DOHH2 (cell line): ENCODE results near the gene CST6.

Experiments
- CTCF ChIP-seq: fragments of 200-600 bp; sonication (generic); IDR thresholded peaks from one replicate; pipeline ENCODE4 v1.5.1; 2014; ENCODE audit warnings: antibody characterized with exemption, mild to moderate bottlenecking, low read depth, low read length; ENCODE audit not compliant: poor library complexity, severe bottlenecking
- EZH2phosphoT487 ChIP-seq: fragments of 200-600 bp; sonication (generic); IDR thresholded peaks from 2 replicates; pipeline ENCODE4 v1.6.1; 2017; ENCODE audit warnings: borderline replicate concordance, mild to moderate bottlenecking, antibody characterized with exemption, low read length, moderate library complexity, mixed read lengths

- TF ChIP-seq CTCF (no peak), EZH2phosphoT487 (no peak)
Measured at GRCh38 chr11:66048547-66049323, 36.9 kb downstream of the CST6 start, which contains the start of gene GAL3ST3.
